IMR-90 (cell line): ENCODE results near the gene INHBE. TPM values are rescaled to one million over a fixed set of nuclear protein-coding genes. Genes with fewer than 3 reads are reported as not detected.

Experiments
- ATAC-seq: fragments of 200-7000 bp; cut with Tn5 transposase; 2 replicates; pipeline ENCODE4 v1.9.1; 2020; ENCODE audit warnings: low read depth, mild to moderate bottlenecking, moderate library complexity
- BruUV-seq: library from RNA; stranded (reverse); fragments of 400-500 nt; replicated peaks from 2 replicates; lab custom pipeline; 2021; lab: Mats Ljungman, UMichigan
- CTCF ChIA-PET: fragments of 300-600 bp; formaldehyde crosslinking; extraction: SDS; loops from one replicate; lab custom pipeline; 2021; ENCODE audit warnings: antibody characterized with exemption; lab: Yijun Ruan, JAX
- POLR2A ChIA-PET: fragments of 300-600 bp; sonication (Branson Sonifier 250); formaldehyde crosslinking; loops from one replicate; lab custom pipeline; 2022; ENCODE audit warnings: antibody characterized with exemption; ENCODE audit not compliant: unreplicated experiment; lab: Charles Lee
- DNase-seq: peaks from one replicate; pipeline ENCODE4 v3.0.0; 2013
- H2AFZ ChIP-seq: replicated peaks from 2 replicates; pipeline ENCODE3; 2013; ENCODE audit warnings: low read length, mild to moderate bottlenecking; ENCODE audit not compliant: poor library complexity
- H2AK5ac ChIP-seq: 2 replicates; pipeline ENCODE4 v1.6.1; 2013; ENCODE audit warnings: low read depth, low read length, inconsistent platforms
- H2AK9ac ChIP-seq: replicated peaks from 2 replicates; pipeline ENCODE3; 2013; ENCODE audit warnings: mild to moderate bottlenecking, low read depth, low read length, moderate library complexity; ENCODE audit not compliant: poor library complexity
- H2BK120ac ChIP-seq: 2 replicates; pipeline ENCODE4 v1.6.1; 2013; ENCODE audit warnings: low read depth, low read length, inconsistent platforms
- H2BK15ac ChIP-seq: 3 replicates; pipeline ENCODE4 v1.6.1; 2013; ENCODE audit warnings: low read depth, low read length, inconsistent platforms
- H2BK20ac ChIP-seq: 2 replicates; pipeline ENCODE4 v1.6.1; 2013; ENCODE audit warnings: low read depth, mild to moderate bottlenecking, inconsistent platforms, low read length, moderate library complexity
- H2BK5ac ChIP-seq: 2 replicates; pipeline ENCODE4 v1.6.1; 2013; ENCODE audit warnings: mild to moderate bottlenecking, low read depth, low read length, inconsistent platforms; ENCODE audit not compliant: poor library complexity, severe bottlenecking
- H3K14ac ChIP-seq: replicated peaks from 2 replicates; pipeline ENCODE4 v1.6.1; 2013; ENCODE audit warnings: low read depth, low read length, inconsistent platforms
- H3K18ac ChIP-seq: 2 replicates; pipeline ENCODE4 v1.6.1; 2013; ENCODE audit warnings: low read depth, low read length, control low read depth
- H3K23ac ChIP-seq: 2 replicates; pipeline ENCODE4 v1.6.1; 2013; ENCODE audit warnings: low read depth, low read length, inconsistent platforms
- H3K27ac ChIP-seq: 2 replicates; pipeline ENCODE4 v1.5.1; 2013; ENCODE audit warnings: mild to moderate bottlenecking, control low read depth, low read length; ENCODE audit not compliant: insufficient read depth
- H3K27me3 ChIP-seq: 2 replicates; pipeline ENCODE4 v1.6.1; 2013; ENCODE audit warnings: low read length; ENCODE audit not compliant: control insufficient read depth, insufficient read depth
- H3K36me3 ChIP-seq: 2 replicates; pipeline ENCODE4 v1.6.1; 2013; ENCODE audit warnings: low read length, mixed read lengths; ENCODE audit not compliant: control insufficient read depth, insufficient read depth
- H3K4ac ChIP-seq: 2 replicates; pipeline ENCODE4 v1.6.1; 2013; ENCODE audit warnings: low read depth, low read length, inconsistent platforms
- H3K4me1 ChIP-seq: 2 replicates; pipeline ENCODE4 v1.6.1; 2013; ENCODE audit warnings: low read length, mixed read lengths; ENCODE audit not compliant: control insufficient read depth, insufficient read depth
- H3K4me2 ChIP-seq: 2 replicates; pipeline ENCODE4 v1.6.1; 2013; ENCODE audit warnings: low read depth, mild to moderate bottlenecking, control low read depth, low read length, moderate library complexity
- H3K4me3 ChIP-seq: 2 replicates; pipeline ENCODE4 v1.5.1; 2013; ENCODE audit warnings: low read depth, mild to moderate bottlenecking, control low read depth, low read length, moderate library complexity; ENCODE audit not compliant: insufficient read depth
- H3K56ac ChIP-seq: 2 replicates; pipeline ENCODE4 v1.6.1; 2013; ENCODE audit warnings: low read length, inconsistent platforms; ENCODE audit not compliant: insufficient read depth; ENCODE audit errors: extremely low read depth
- H3K79me1 ChIP-seq, 2 experiments: 2 replicates each; pipeline ENCODE4 v1.6.1; 2013; ENCODE audit warnings: low read length in 2 of 2, inconsistent platforms in 1 of 2, low read depth in 1 of 2
- H3K9ac ChIP-seq: 2 replicates; pipeline ENCODE4 v1.6.1; 2013; ENCODE audit warnings: low read depth, low read length, control low read depth
- H3K9me1 ChIP-seq: 2 replicates; pipeline ENCODE4 v1.6.1; 2013; ENCODE audit warnings: low read length, inconsistent platforms; ENCODE audit not compliant: insufficient read depth
- H3K9me3 ChIP-seq: 2 replicates; pipeline ENCODE4 v1.6.1; 2013; ENCODE audit warnings: low read length; ENCODE audit not compliant: control insufficient read depth, insufficient read depth
- H4K20me1 ChIP-seq: 2 replicates; pipeline ENCODE4 v1.6.1; 2013; ENCODE audit warnings: low read length, inconsistent platforms; ENCODE audit not compliant: insufficient read depth
- H4K5ac ChIP-seq: 2 replicates; pipeline ENCODE4 v1.6.1; 2013; ENCODE audit warnings: mild to moderate bottlenecking, low read depth, low read length, control low read depth
- H4K8ac ChIP-seq, 2 experiments: 2 replicates each; pipeline ENCODE4 v1.6.1; 2013; ENCODE audit warnings: low read depth in 2 of 2, low read length in 2 of 2, control low read depth in 1 of 2, inconsistent platforms in 1 of 2
- H4K91ac ChIP-seq: 2 replicates; pipeline ENCODE4 v1.6.1; 2013; ENCODE audit warnings: low read depth, low read length, inconsistent platforms; ENCODE audit not compliant: insufficient read depth
- BHLHE40 ChIP-seq: fragments of 150-350 bp; IDR thresholded peaks from 2 replicates; pipeline ENCODE4 v1.6.1; 2016; ENCODE audit warnings: mild to moderate bottlenecking, low read depth, low read length
- CEBPB ChIP-seq: IDR thresholded peaks from 2 replicates; pipeline ENCODE4 v1.6.1; 2012; ENCODE audit warnings: low read depth, low read length, improper control_type of control experiment
- CHD1 ChIP-seq: IDR thresholded peaks from 2 replicates; pipeline ENCODE4 v1.6.1; 2012; ENCODE audit warnings: low read depth, low read length, improper control_type of control experiment
- CTCF ChIP-seq: conservative IDR thresholded peaks from 2 replicates; pipeline ENCODE4 v1.5.1; 2012; ENCODE audit warnings: mild to moderate bottlenecking, low read depth, low read length, improper control_type of control experiment
- ELK1 ChIP-seq: fragments of 150-350 bp; IDR thresholded peaks from 2 replicates; pipeline ENCODE4 v1.6.1; 2016; ENCODE audit warnings: low read depth, mild to moderate bottlenecking, low read length, moderate library complexity, borderline replicate concordance
- FOS ChIP-seq: fragments of 150-350 bp; IDR thresholded peaks from 2 replicates; pipeline ENCODE4 v1.6.1; 2016; ENCODE audit warnings: low read depth, low read length
- MAFK ChIP-seq: IDR thresholded peaks from 2 replicates; pipeline ENCODE4 v1.6.1; 2012; ENCODE audit warnings: low read depth, low read length, improper control_type of control experiment
- MAZ ChIP-seq: IDR thresholded peaks from 2 replicates; pipeline ENCODE4 v1.6.1; 2012; ENCODE audit warnings: low read depth, mild to moderate bottlenecking, low read length, improper control_type of control experiment, moderate library complexity, borderline replicate concordance
- MXI1 ChIP-seq: IDR thresholded peaks from 2 replicates; pipeline ENCODE4 v1.6.1; 2012; ENCODE audit warnings: low read depth, mild to moderate bottlenecking, low read length, moderate library complexity, borderline replicate concordance
- NFE2L2 ChIP-seq: fragments of 150-350 bp; IDR thresholded peaks from 2 replicates; pipeline ENCODE4 v1.6.1; 2016; ENCODE audit warnings: low read depth, mild to moderate bottlenecking, low read length
- POLR2A ChIP-seq: IDR thresholded peaks from 2 replicates; pipeline ENCODE4 v1.6.1; 2012; ENCODE audit warnings: mild to moderate bottlenecking, low read depth, low read length
- RAD21 ChIP-seq: IDR thresholded peaks from 2 replicates; pipeline ENCODE4 v1.6.1; 2012; ENCODE audit warnings: low read length, improper control_type of control experiment
- RCOR1 ChIP-seq: IDR thresholded peaks from 2 replicates; pipeline ENCODE4 v1.6.1; 2012; ENCODE audit warnings: mild to moderate bottlenecking, low read length, improper control_type of control experiment; ENCODE audit not compliant: insufficient replicate concordance
- RFX5 ChIP-seq: IDR thresholded peaks from 2 replicates; pipeline ENCODE4 v1.8.0; 2012; ENCODE audit warnings: low read depth, mild to moderate bottlenecking, low read length, moderate library complexity
- SMC3 ChIP-seq: fragments of 150-350 bp; IDR thresholded peaks from 2 replicates; pipeline ENCODE4 v1.6.1; 2016; ENCODE audit warnings: low read depth, mild to moderate bottlenecking, antibody characterized with exemption, low read length, moderate library complexity
- USF2 ChIP-seq: fragments of 150-350 bp; IDR thresholded peaks from 2 replicates; pipeline ENCODE4 v1.6.1; 2017; ENCODE audit warnings: mild to moderate bottlenecking, antibody characterized with exemption, low read length, low read depth
- WGBS, 2 experiments: methylation state at CpG; one replicate each; pipeline versions ENCODE4 v1.1.5 to v1.1.7; 2013; ENCODE audit warnings: missing lambda C conversion rate in 2 of 2; ENCODE audit not compliant: insufficient read length in 1 of 2; ENCODE audit errors: extremely low coverage in 2 of 2; 5-methylcytosine and 5-hydroxymethylcytosine counted together
- dilution Hi-C: fragments of 300-500 bp; cut with HindIII; formaldehyde crosslinking; loops from one replicate; pipeline ENCODE4 v1.14.3; 2018; ENCODE audit warnings: low sequenced_read_pairs; ENCODE audit not compliant: unreplicated experiment
- in situ Hi-C: fragments of 300-500 bp; cut with MboI; formaldehyde crosslinking; loops from 3 replicates; pipeline ENCODE4 v1.14.3; 2019; ENCODE audit warnings: low sequenced_read_pairs, inconsistent platforms, mixed read lengths
- intact Hi-C: fragments of 100-400 bp; cut with micrococcal nuclease; formaldehyde crosslinking; loops from 2 replicates; pipeline ENCODE4 v1.10.0; 2022
- polyA plus RNA-seq, 3 experiments: library from polyadenylated mRNA; depleted of rRNA; stranded (reverse); fragments of >200 nt; gene quantifications; 2 replicates each; pipeline ENCODE4 v1.2.3, GENCODE V29; 2012; ENCODE audit warnings: low replicate concordance in 1 of 3
- total RNA-seq: library from RNA; depleted of rRNA; stranded (reverse); fragments of >200 nt; gene quantifications from 2 replicates; pipeline ENCODE4 v1.2.3, GENCODE V29; 2012

The INHBE gene
- total and polyA plus RNA-seq, 2 of the 4 experiments (the other 2 are of a cell fraction) = 0.90 to 1.7 TPM

- H3K9me3 ChIP-seq = no peaks in the 10 kb centered on the region
- in situ Hi-C loops (no loop called here), intact Hi-C loops (no loop called here), dilution Hi-C loops (no loop called here)
- POLR2A ChIA-PET = no interaction called here
- no peak overlapping the region for H2AFZ ChIP-seq
- TF ChIP-seq POLR2A = no peak
- no peak for TF ChIP-seq NFE2L2
- no peak for TF ChIP-seq MXI1
- no peak for TF ChIP-seq ELK1
- TF ChIP-seq MAFK = no peak
- TF ChIP-seq MAZ = no peak
- TF ChIP-seq RAD21 = no peak
- no peak for TF ChIP-seq FOS
- TF ChIP-seq BHLHE40 = no peak
- TF ChIP-seq CHD1 = no peak
- TF ChIP-seq CTCF = no peak
- no peak for TF ChIP-seq CEBPB
- TF ChIP-seq RFX5 = no peak
- no peak for TF ChIP-seq SMC3
- no peak for TF ChIP-seq RCOR1
- TF ChIP-seq USF2 = no peak
- peaks cover 4% of the 10 kb centered on the region for H3K4me1 ChIP-seq
- no peaks in the 10 kb centered on the region for H3K79me1 ChIP-seq
- H3K4ac ChIP-seq = no peak overlapping the region
- no peak overlapping the region for H4K8ac ChIP-seq
- no peak overlapping the region for H2AK5ac ChIP-seq
- no peaks in the 10 kb centered on the region for H4K20me1 ChIP-seq
- H2BK15ac ChIP-seq = no peak overlapping the region
- peak overlapping the region; percentile 67; the same call in 1 of the 2 replicates for H3K23ac ChIP-seq
- no peak for ATAC-seq
- no TSS peak for BruUV-seq
- peaks cover 17% of the 10 kb centered on the region for H3K27me3 ChIP-seq
- H3K56ac ChIP-seq = no peak overlapping the region
- H3K9ac ChIP-seq = no peak overlapping the region
- no peaks in the 10 kb centered on the region; the same call in 1 of the 2 replicates for H3K9me1 ChIP-seq
- no peak overlapping the region for H4K91ac ChIP-seq
- H3K14ac ChIP-seq = no peak overlapping the region
- H2BK120ac ChIP-seq = no peak overlapping the region
- WGBS, 2 experiments = no CpG with 5 or more reads among the region's 1 CpG
- no peak overlapping the region for H2BK20ac ChIP-seq
- no peak for DNase-seq
- H3K4me2 ChIP-seq = no peak overlapping the region
- no peak overlapping the region for H2BK5ac ChIP-seq
- H3K36me3 ChIP-seq = no peaks in the 10 kb centered on the region
- no peak overlapping the region for H3K4me3 ChIP-seq
- no peak overlapping the region for H2AK9ac ChIP-seq
- H3K27ac ChIP-seq = no peak overlapping the region
- CTCF ChIA-PET = no interaction called here
- H4K5ac ChIP-seq = no peak overlapping the region
- no peak overlapping the region for H3K18ac ChIP-seq
Measured at GRCh38 chr12:57481671-57482070, 26.6 kb downstream of the INHBE start.
